ENCODE measurements around the gene CLIC4.

DNA sequence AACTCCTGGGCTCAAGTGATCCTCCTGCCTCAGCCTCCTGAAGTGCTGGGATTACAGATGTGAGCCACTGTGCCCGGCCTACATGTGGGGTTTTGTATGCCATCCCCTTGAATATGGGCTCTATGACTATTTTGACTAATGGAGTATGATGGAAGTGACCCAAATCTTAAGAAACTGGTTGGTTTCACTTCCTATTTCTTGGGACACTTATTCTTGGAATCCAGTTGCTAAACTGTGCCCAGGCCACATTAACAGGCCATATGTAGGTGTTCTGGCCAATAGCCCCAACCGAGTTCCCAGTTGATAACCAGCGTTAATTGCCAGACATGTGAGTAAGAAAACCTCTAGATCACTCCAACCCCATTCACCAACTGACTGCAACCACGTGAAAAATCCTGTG is 36.3 kb upstream of the CLIC4 start:
- TF ChIP-seq, protein P1, sequence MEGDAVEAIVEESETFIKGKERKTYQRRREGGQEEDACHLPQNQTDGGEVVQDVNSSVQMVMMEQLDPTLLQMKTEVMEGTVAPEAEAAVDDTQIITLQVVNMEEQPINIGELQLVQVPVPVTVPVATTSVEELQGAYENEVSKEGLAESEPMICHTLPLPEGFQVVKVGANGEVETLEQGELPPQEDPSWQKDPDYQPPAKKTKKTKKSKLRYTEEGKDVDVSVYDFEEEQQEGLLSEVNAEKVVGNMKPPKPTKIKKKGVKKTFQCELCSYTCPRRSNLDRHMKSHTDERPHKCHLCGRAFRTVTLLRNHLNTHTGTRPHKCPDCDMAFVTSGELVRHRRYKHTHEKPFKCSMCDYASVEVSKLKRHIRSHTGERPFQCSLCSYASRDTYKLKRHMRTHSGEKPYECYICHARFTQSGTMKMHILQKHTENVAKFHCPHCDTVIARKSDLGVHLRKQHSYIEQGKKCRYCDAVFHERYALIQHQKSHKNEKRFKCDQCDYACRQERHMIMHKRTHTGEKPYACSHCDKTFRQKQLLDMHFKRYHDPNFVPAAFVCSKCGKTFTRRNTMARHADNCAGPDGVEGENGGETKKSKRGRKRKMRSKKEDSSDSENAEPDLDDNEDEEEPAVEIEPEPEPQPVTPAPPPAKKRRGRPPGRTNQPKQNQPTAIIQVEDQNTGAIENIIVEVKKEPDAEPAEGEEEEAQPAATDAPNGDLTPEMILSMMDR (IDR thresholded peaks at IDR 0.05), result no peak
- no peak for TF ChIP-seq EP300 (IDR thresholded peaks at IDR 0.05)

Measured in upper lobe of left lung (tissue), 4 donors.